HG03565 (cell line): Measurements from ENCODE around the gene CD300LF.

Experiments used
- ATAC-seq: cut with Tn5 transposase; IDR thresholded peaks from one replicate; pipeline ENCODE4 v1.9.1; 2021; ENCODE audit warnings: mild to moderate bottlenecking, moderate library complexity; ENCODE audit not compliant: unreplicated experiment

Gene CD300LF

DNA sequence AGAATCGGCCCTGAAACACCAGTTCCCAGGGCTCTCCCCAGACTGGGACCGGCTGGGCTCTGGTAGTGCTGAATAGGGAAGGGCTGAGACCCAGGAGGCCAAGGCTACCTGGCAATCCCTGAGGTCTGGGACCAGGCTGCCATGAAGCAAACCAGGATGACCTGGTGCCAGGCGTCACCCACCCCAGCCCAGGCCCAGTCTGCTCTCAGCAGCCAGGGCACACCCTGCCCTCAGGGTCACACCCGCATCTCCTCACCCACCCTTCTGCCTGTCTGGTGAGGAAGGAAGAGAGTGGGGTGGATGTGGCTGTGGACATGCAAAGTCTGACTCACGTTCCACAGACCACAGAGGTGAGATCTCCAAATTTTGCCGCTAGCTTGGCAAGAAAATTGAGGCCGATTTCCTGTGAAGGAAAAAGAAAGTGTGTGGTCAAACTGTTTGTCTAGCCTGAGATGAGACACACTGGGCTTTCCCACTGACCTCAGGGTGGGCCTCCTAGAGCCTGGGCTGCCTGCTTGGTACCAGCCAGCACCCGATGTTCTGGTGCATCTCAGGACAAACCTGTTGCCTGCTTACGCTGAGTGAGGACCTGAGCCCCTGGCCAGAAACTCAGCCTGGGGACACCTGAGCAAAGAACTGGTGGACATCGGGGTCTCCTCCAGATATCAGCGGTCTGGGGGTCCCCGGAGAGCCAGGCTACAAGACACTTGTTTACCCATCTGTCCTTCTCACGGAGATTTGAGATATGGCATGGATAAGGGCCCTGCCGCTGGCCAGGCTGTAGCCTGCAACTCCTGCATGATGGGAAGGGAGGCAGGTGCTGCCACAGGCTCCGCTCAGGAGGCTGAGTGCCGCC lies 18.0 kb upstream of the CD300LF start:
- ATAC-seq, result no peak

- no peak for ATAC-seq
These were observed 17.1 kb upstream of the CD300LF start for GRCh38 chr17:74729866-74730265.

DNA sequence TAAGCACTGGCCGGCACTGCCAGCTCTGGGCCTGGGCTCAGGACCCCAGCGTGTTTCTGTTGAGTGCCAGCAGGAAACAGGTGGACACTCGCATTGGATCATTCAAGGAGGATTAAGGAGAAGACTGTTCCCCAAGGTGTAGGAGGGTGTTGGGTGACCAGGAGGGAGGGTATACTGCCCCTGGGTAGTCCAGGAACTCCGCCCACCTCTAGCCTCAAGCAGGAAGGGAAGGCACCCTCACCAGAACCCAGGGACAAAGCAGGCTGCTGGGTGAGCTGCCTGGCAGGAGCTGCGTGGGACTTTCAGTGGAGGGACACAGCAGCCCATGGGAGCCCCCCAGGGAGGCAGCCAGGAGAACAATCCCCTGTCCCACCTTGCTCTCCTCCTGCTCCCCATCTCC lies 16.6 kb upstream of the CD300LF start:
- no peak for ATAC-seq

DNA sequence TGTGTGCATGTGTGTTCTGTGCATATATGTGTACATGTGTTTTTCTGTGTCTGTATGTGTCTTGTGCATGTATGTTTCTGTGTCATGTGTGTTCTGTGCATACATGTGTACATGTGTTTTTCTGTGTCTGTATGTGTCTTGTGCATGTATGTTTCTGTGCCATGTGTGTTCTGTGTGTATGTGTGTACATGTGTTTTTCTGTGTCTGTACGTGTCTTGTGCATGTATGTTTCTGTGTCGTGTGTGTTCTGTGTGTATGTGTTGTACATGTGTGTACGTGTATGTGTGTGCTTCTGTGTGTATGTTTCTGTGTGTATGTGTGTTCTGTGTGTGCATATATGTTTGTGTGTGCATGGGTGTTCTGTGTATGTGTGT lies 16.0 kb upstream of the CD300LF start:
- ATAC-seq, result no peak

GRCh38 chr17:74728033-74728701 lies 15.4 kb upstream of the CD300LF start:
- ATAC-seq, result no peak

- no peak for ATAC-seq
These were observed 12.4 kb upstream of the CD300LF start for GRCh38 chr17:74725111-74725510.

DNA sequence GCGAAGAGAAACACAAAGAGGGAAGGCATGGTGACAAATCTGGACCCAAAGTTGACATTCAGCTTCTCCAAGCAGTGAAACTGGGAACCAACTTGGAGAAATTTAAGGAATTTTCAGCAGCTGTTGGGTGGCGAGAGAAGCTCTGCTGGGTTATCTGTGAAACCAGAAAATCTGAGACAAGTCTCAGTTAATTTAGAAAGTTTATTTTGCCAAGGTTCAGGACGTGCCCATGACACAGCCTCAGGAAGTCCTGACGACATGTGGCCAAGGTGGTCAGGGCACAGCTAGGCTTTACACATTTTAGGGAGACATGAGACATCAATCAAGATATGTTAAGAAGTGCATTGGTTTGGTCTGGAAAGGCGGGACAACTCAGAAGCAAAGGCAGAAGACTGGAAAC lies 11.2 kb upstream of the CD300LF start:
- no peak for ATAC-seq

DNA sequence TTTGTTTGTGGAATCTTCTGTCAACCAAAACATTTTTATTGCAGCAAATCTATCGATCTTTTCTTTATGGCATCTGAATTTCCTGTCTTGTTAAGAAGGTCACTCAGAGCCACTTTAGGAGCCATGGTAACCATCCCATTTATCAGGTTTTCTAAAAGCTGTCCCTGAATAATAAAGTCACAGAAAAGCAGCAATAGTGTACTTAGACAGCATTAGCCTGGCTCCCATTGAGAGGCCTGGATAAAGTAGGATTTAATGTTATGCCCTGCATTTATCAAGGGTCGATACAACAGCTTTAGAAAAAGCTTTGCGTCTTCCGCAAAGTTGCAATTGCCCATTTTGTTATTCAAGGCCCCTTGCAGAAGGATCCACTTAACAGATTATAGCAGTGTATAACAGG lies 10.1 kb upstream of the CD300LF start:
- ATAC-seq, result no peak

- no peak for ATAC-seq
These were observed 7.8 kb upstream of the CD300LF start for GRCh38 chr17:74720506-74720905.

GRCh38 chr17:74715144-74715543 lies 2.4 kb upstream of the CD300LF start:
- no peak for ATAC-seq

DNA sequence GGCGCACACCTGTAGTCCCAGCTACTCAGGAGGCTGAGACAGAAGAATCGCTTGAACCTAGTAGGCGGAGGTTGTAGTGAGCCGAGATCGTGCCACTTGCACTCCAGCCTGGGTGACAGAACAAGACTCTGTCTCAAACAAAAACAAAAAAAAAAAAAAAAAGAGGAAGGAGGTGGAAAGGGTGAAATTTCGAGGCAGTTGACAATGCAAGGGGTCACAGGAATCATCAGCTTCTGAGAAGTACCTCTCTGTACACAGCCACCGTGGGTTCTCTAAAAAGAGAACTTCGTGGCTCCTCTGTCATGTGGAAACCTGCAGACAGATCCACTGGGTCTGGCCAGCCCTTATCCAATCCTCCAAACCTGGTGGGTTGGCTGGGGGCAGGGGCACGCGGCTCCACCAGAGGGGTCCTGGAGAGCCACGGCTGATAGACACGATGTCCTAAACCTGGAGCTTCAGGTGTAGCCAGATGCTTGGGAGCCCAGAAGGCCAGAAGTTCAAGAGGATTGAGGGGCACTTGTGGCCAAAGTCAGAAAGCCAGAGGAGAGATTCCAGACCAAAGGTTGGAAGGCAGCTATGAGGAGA lies 540 bp upstream of the CD300LF start:
- no peak for ATAC-seq

GRCh38 chr17:74712301-74712700 lies 422 bp downstream of the CD300LF start:
- ATAC-seq, result no peak

DNA sequence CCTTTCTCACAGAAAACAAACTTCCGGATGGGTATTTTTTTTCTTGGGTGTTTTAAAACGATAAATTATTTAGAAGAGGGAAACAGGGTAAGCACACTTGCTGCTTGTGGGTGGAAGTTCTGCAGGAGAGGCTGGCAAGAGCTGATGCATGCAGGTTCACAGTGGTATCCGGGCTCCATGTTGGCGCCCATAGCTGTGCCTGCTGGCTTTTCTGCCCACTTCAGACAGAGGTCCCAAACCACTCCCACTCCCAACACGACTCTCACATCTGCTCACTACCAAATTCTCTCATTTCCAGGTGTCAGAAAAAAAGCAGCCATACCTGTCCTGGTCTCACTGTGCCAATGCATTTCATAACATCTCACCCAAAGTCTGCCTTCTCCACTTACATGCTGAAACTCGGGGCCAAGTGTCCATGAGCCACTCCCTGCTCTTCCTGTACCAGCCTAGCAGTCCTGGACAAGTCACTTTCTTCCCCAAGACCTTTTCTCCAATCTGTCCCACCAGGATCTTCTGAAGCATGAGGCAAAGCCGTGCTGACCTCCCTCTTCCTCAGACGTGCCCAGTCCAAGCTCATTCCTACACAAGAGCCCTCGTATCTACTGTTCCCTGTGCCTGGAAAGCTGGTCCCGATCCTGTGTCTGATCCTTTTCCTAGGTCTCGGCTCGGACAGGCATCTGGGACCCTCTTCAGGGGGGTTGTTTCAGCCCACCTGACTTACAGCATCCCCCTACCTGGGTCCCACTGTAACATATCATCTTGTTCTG lies 1.5 kb downstream of the CD300LF start:
- ATAC-seq, result no peak

DNA sequence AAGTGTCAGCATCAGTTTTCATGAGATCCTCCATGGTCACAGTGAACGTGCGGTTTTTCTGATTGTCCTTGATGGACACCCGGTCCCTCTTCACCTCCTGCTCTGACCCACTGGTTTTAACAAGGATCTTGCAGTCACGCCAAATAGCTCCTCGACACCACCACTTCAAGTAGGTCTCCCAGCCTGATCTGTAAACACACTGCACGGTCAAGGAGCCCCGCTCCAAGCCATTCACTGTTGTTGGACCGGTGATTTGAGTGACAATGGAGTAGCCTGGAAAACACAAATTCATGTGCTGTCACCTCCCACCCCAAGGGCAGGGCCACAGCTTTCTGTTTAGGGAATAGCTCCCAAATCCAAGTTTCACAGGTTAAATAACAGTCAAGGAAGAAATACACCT lies 8.2 kb downstream of the CD300LF start:
- no peak for ATAC-seq

- no peak for ATAC-seq
These were observed 9.4 kb downstream of the CD300LF start for GRCh38 chr17:74703311-74703710.

DNA sequence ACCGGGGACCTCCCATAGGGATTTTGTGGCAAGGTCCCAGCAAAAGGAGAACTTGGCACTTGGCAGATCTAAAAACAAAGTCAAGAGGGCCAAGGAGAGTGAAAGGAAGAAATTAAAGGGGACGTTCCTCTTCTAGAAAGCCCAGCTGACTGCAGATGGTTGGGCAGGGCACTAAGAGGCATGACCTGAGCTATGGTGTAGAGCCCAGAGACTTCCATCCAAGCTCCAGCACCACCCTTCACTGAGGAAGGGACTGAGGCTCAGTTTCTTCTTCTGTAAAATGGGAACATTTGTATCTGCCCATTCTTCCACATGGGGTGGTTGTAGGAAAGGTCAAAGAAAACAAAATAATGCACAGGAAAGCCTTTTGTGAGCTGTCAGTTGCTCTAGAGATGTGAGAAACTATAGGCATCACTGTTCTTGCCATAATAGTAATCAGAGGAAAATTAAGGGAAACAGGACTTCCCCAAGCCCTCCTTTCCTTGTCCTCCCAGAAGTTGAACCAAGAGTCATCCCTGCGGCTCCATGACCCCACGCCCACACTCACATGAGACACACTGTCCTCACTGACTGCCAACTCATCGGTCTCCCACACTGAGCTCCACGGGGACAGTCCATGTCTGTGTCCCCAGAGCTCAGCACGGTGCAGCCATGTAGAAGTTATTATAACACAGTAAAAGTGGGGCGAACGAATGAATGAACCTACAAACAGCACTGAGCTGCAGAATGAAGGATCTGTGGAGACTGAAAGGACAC lies 10.4 kb downstream of the CD300LF start:
- no peak for ATAC-seq

GRCh38 chr17:74699236-74699635 lies 13.5 kb downstream of the CD300LF start:
- ATAC-seq, result no peak

- no peak for ATAC-seq
These were observed 14.7 kb downstream of the CD300LF start for GRCh38 chr17:74698069-74698468.

DNA sequence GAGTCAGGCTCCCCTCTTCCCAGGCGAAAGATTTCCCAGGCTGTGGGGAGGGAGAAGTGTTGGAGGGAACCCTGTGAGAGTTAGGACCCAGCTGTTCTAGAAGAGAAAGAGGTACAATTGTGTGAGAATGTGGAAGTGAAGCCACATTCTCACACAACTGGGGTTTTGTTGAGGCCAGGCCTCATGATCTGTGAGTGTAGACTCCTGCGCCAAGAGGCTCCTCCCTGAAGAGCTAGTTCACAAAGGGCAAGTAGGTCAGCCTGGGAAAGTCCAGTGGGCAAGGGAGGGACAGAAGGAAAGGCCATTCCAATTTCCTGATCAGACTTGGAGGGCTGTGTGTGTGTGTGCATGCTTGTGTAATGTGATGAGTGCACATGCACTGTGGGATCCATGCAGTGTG lies 15.2 kb downstream of the CD300LF start:
- no peak for ATAC-seq

GRCh38 chr17:74695629-74696028 lies 17.1 kb downstream of the CD300LF start:
- ATAC-seq, result no peak

GRCh38 chr17:74694081-74694480 lies 18.6 kb downstream of the CD300LF start:
- no peak for ATAC-seq
